ENCODE measurements around the gene SPI1.
A peak's percentile ranks its signal among the peaks of the same experiment; 100 is the strongest.

SPI1 gene

DNA sequence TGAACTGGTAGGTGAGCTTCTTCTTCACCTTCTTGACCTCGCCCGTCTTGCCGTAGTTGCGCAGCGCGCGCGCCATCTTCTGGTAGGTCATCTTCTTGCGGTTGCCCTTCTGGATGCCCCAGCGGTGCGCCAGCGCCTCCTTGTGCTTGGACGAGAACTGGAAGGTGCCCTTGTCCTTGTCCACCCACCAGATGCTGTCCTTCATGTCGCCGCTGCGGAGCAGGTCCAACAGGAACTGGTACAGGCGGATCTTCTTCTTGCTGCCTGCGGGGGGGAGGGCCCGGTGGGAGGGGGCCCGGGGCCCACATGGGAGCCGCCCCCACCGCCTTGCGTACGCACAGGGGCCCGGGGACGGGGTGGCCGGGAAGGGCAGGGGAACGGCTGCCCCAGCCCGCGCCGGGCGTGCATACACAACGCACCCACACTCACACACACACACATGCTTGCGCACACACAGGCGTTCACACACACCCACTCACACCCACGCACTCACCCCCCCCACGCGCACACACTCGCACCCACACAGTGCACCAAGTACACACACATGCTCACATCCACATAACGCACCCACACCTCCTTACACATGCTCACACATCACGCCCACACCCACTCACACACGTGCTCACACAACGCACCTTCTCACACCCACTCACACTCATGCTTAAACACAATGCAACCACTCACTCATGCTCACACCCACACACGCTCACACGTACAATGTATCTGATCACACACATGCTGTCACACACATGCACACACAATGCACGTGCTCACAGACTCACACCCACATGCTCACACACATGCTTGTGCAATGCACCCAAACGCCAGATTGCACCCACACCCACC is 22.8 kb downstream of the SPI1 start:
- TF ChIP-seq, protein P1, sequence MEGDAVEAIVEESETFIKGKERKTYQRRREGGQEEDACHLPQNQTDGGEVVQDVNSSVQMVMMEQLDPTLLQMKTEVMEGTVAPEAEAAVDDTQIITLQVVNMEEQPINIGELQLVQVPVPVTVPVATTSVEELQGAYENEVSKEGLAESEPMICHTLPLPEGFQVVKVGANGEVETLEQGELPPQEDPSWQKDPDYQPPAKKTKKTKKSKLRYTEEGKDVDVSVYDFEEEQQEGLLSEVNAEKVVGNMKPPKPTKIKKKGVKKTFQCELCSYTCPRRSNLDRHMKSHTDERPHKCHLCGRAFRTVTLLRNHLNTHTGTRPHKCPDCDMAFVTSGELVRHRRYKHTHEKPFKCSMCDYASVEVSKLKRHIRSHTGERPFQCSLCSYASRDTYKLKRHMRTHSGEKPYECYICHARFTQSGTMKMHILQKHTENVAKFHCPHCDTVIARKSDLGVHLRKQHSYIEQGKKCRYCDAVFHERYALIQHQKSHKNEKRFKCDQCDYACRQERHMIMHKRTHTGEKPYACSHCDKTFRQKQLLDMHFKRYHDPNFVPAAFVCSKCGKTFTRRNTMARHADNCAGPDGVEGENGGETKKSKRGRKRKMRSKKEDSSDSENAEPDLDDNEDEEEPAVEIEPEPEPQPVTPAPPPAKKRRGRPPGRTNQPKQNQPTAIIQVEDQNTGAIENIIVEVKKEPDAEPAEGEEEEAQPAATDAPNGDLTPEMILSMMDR (IDR thresholded peaks at IDR 0.05; ENCODE audit: extremely low read depth, insufficient read depth, missing control alignments): peak; percentile 40
- no peak for DNase-seq (ENCODE audit: low spot score)
- in situ Hi-C loops (cut with MboI; ENCODE audit: low pct_unique_long_range_greater_than_20kb, low sequenced_read_pairs, unreplicated experiment): no loop called here

DNA sequence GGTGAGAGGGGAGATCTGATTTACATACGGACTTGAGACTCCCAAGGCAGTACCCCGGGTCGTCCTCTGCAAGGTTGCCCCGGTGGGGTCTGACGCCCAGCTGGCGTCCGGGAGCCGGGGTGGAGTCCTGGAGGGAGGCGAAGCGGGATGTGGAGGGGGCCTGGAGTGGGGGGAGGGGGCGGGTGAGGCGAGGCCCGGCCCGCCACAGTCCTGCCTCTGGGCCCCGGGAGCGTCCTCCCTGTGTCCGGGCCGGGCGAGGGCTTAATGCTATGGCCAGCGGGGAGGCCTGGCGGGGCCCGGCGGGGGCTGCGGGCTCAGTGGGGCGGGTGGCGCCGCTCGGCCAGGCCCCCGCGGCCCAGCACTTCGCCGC is 23.4 kb downstream of the SPI1 start:
- no peak for DNase-seq (ENCODE audit: low spot score)
- TF ChIP-seq, protein P1 (IDR thresholded peaks at IDR 0.05; ENCODE audit: extremely low read depth, insufficient read depth, missing control alignments): no peak
- in situ Hi-C loops (cut with MboI; ENCODE audit: low pct_unique_long_range_greater_than_20kb, low sequenced_read_pairs, unreplicated experiment): no loop called here

GRCh38 chr11:47353978-47354774 is 24.2 kb downstream of the SPI1 start:
- in situ Hi-C loops (cut with MboI; ENCODE audit: low pct_unique_long_range_greater_than_20kb, low sequenced_read_pairs, unreplicated experiment): no loop called here
- no peak for DNase-seq (ENCODE audit: low spot score)
- TF ChIP-seq, protein P1 (IDR thresholded peaks at IDR 0.05; ENCODE audit: extremely low read depth, insufficient read depth, missing control alignments): no peak

- in situ Hi-C loops (cut with MboI; ENCODE audit: low pct_unique_long_range_greater_than_20kb, low sequenced_read_pairs, unreplicated experiment): no loop called here
- no peak for DNase-seq (ENCODE audit: low spot score)
- TF ChIP-seq, protein P1 (IDR thresholded peaks at IDR 0.05; ENCODE audit: extremely low read depth, insufficient read depth, missing control alignments): no peak
These were observed 25.8 kb downstream of the SPI1 start, which contains the start of gene MYBPC3 for GRCh38 chr11:47352556-47352955. Gene MYBPC3 (minus strand): TSS chr11:47352702. CDS start chr11:47352647, 55 bp downstream.

DNA sequence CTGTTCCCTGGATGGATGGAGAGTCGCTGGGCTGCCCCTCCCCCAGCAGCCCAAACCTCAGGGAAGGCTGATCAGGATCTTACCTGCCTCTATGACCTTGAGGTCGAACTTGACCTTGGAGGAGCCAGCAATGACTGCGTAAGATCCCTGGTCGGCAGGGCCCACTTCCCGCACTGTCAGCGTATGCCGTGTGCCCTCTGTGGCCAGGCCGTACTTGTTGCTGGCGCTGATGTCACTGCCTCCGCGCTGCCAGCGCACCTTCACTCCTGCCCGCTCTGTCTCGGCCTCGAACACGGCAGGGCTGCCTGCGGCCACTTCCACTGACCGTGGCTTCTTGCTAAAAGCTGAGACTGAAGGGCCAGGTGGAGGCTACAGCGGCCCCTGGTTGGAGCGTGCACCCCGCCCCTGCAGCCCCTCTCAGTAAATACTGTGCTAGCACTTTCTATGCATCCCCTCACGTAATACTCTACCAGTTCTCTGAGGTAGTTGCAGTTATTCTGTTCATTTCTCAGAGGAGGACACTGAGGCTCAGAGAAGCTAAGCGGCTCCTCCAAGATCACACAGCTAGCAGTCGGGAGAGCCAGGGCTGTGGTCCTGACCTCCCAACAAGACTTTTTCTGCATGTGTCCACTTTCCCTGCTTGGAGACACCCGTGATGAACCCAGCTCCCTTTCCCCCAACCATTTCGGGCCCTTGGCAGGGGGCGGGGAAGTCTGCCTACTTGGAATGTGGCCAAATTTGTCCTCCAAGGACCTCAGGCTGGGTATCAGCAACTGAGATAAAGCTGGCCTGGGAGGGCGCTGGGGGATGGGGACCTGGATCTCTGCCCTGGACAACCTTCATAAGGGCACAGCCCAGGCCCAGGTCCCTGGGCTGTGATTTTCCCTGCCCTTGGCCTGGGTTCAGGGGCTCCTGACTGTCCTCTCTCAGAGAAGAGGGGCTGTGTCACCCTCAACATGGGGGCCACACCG is 26.9 kb downstream of the SPI1 start:
- in situ Hi-C loops (cut with MboI; ENCODE audit: low pct_unique_long_range_greater_than_20kb, low sequenced_read_pairs, unreplicated experiment): no loop called here
- no peak for DNase-seq (ENCODE audit: low spot score)
- TF ChIP-seq, protein P1 (IDR thresholded peaks at IDR 0.05; ENCODE audit: extremely low read depth, insufficient read depth, missing control alignments): no peak

- TF ChIP-seq, protein P1 (IDR thresholded peaks at IDR 0.05; ENCODE audit: extremely low read depth, insufficient read depth, missing control alignments): no peak
- in situ Hi-C loops (cut with MboI; ENCODE audit: low pct_unique_long_range_greater_than_20kb, low sequenced_read_pairs, unreplicated experiment): no loop called here
- DNase-seq (ENCODE audit: low spot score): no peak
These were observed 28.0 kb downstream of the SPI1 start for GRCh38 chr11:47350315-47350714.

Data from GM13977 (cell line).